HL-60 (cell line): ENCODE data around the gene PEX11A.

Experiments
- POLR2AphosphoS5 ChIP-seq: IDR thresholded peaks from 2 replicates; pipeline ENCODE4 v1.6.1; 2012; ENCODE audit warnings: low read depth
- TF ChIP-seq, protein P1 (sequence below): IDR thresholded peaks from one replicate; pipeline ENCODE4 v1.5.1; 2011; ENCODE audit warnings: low read length, control low read depth, inconsistent platforms; ENCODE audit not compliant: insufficient read depth
- TF ChIP-seq, protein P2 (sequence below): IDR thresholded peaks from 2 replicates; pipeline ENCODE4 v1.6.1; 2012; ENCODE audit warnings: low read depth; ENCODE audit not compliant: insufficient replicate concordance

DNA sequence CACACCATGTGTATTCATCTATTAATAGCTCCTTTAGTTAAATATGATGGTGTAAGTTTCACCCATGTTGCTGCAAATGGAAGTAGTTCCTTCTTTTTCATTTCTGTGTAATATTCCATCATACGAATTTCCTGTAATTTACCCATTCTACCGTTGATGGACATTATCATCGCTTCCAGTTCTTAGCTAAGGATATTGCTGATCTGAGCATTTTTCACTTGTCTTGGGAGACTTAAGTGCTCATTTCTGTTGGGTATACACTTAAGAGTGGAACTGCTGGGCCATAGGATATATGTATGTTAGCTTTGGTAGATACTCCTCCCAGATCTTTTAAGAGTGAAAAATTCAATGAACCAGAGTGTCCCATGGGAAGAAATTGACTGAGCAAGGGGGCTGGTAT, 22.4 kb downstream of the PEX11A start:
- no peak for TF ChIP-seq POLR2AphosphoS5
- TF ChIP-seq, protein P1, sequence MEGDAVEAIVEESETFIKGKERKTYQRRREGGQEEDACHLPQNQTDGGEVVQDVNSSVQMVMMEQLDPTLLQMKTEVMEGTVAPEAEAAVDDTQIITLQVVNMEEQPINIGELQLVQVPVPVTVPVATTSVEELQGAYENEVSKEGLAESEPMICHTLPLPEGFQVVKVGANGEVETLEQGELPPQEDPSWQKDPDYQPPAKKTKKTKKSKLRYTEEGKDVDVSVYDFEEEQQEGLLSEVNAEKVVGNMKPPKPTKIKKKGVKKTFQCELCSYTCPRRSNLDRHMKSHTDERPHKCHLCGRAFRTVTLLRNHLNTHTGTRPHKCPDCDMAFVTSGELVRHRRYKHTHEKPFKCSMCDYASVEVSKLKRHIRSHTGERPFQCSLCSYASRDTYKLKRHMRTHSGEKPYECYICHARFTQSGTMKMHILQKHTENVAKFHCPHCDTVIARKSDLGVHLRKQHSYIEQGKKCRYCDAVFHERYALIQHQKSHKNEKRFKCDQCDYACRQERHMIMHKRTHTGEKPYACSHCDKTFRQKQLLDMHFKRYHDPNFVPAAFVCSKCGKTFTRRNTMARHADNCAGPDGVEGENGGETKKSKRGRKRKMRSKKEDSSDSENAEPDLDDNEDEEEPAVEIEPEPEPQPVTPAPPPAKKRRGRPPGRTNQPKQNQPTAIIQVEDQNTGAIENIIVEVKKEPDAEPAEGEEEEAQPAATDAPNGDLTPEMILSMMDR: no peak
- TF ChIP-seq, protein P2, sequence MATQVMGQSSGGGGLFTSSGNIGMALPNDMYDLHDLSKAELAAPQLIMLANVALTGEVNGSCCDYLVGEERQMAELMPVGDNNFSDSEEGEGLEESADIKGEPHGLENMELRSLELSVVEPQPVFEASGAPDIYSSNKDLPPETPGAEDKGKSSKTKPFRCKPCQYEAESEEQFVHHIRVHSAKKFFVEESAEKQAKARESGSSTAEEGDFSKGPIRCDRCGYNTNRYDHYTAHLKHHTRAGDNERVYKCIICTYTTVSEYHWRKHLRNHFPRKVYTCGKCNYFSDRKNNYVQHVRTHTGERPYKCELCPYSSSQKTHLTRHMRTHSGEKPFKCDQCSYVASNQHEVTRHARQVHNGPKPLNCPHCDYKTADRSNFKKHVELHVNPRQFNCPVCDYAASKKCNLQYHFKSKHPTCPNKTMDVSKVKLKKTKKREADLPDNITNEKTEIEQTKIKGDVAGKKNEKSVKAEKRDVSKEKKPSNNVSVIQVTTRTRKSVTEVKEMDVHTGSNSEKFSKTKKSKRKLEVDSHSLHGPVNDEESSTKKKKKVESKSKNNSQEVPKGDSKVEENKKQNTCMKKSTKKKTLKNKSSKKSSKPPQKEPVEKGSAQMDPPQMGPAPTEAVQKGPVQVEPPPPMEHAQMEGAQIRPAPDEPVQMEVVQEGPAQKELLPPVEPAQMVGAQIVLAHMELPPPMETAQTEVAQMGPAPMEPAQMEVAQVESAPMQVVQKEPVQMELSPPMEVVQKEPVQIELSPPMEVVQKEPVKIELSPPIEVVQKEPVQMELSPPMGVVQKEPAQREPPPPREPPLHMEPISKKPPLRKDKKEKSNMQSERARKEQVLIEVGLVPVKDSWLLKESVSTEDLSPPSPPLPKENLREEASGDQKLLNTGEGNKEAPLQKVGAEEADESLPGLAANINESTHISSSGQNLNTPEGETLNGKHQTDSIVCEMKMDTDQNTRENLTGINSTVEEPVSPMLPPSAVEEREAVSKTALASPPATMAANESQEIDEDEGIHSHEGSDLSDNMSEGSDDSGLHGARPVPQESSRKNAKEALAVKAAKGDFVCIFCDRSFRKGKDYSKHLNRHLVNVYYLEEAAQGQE: no peak
